KMS-11 (cell line): ENCODE measurements around the gene NAMPT.

ENCODE experiments used
- H2AFZ ChIP-seq: fragments of 200-600 bp; sonication (generic); 2 replicates; pipeline ENCODE4 v1.6.1; 2016; ENCODE audit warnings: antibody characterized with exemption, mixed run types, low read depth
- H3K27ac ChIP-seq: fragments of 200-600 bp; sonication (generic); 2 replicates; pipeline ENCODE4 v1.6.1; 2016; ENCODE audit warnings: mild to moderate bottlenecking, mixed run types
- H3K27me3 ChIP-seq: fragments of 200-600 bp; sonication (generic); 2 replicates; pipeline ENCODE4 v1.6.1; 2017; ENCODE audit warnings: mild to moderate bottlenecking, low read depth, mixed run types, moderate library complexity; ENCODE audit not compliant: insufficient read depth
- H3K36me3 ChIP-seq: fragments of 200-600 bp; sonication (generic); 2 replicates; pipeline ENCODE4 v1.6.1; 2017; ENCODE audit warnings: mild to moderate bottlenecking, mixed run types; ENCODE audit not compliant: insufficient read depth
- H3K4me1 ChIP-seq: fragments of 200-600 bp; sonication (generic); 2 replicates; pipeline ENCODE4 v1.6.1; 2016; ENCODE audit warnings: mild to moderate bottlenecking, low read depth, mixed run types; ENCODE audit not compliant: poor library complexity, severe bottlenecking
- H3K4me2 ChIP-seq: fragments of 200-600 bp; sonication (generic); 2 replicates; pipeline ENCODE4 v1.7.0; 2016; ENCODE audit warnings: mild to moderate bottlenecking, mixed run types
- H3K4me3 ChIP-seq: fragments of 200-600 bp; sonication (generic); IDR thresholded peaks from 2 replicates; pipeline ENCODE4 v1.6.1; 2017; ENCODE audit warnings: low read depth, low read length, mixed read lengths; ENCODE audit not compliant: insufficient read depth
- H3K79me2 ChIP-seq: fragments of 200-600 bp; sonication (generic); 2 replicates; pipeline ENCODE4 v1.6.1; 2016; ENCODE audit warnings: low read depth, mixed run types; ENCODE audit not compliant: insufficient read depth
- H3K9ac ChIP-seq: fragments of 200-600 bp; sonication (generic); 2 replicates; pipeline ENCODE4 v1.6.1; 2016; ENCODE audit warnings: mild to moderate bottlenecking, mixed run types
- H4K20me1 ChIP-seq: fragments of 200-600 bp; sonication (generic); 2 replicates; pipeline ENCODE4 v1.6.1; 2016; ENCODE audit warnings: mild to moderate bottlenecking, mixed run types; ENCODE audit not compliant: insufficient read depth
- TF ChIP-seq, protein P1 (sequence below): fragments of 200-600 bp; sonication (generic); conservative IDR thresholded peaks from 2 replicates; pipeline ENCODE4 v1.6.1; 2017; ENCODE audit warnings: low read depth, mild to moderate bottlenecking, antibody characterized with exemption, low read length, moderate library complexity, mixed read lengths

The NAMPT gene

DNA sequence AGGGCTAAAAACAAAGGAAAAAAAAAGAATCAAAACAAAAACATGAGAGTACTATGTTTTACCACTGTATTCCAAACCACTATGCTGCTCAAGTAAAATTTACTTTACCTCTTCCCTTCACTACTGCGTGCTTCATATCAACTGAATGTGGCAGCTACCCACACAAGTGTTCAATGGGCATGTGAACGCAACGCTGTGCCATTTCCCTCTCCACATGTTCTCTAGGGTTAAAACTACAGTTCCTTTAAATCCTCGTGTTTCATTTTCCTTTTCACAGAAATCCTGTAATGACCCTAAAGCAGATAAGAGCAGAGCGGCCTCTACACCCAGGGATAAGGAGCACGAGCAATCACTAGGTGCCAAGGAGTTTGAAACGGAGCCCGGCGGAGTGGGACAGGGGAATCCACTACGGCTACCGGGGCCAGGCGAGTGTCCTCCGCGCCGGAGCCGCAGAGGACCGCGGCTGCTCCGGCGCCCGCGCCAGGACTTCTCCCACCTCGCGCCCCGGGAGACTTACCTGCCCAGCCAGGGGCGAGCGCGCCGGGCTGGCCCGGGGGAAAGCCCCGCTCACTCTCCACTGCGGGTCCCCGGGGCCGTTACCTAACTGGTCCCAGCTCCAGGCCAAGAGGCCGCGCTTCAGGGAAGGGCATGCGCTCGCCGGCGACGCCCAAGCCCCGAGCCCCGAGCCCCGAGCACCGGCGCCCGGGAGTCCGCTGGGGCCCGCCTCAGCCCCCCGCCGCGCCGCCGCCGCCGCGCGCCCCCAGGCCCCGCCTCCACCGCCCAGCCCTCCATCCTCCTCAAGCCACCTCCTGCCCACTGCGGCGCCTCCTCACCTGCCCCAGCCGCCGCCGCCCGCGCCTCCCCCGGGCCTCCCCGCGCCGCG lies 711 bp downstream of the NAMPT start:
- H2AFZ ChIP-seq = peak overlapping the region; percentile 64
- peaks cover 50% of the 10 kb centered on the region for H3K79me2 ChIP-seq
- H3K9ac ChIP-seq = peak overlapping the region; percentile 73
- H3K36me3 ChIP-seq = no peaks in the 10 kb centered on the region
- H3K4me3 ChIP-seq = peak overlapping the region; percentile 49
- peak overlapping the region; percentile 79 for H3K4me2 ChIP-seq
- H3K27me3 ChIP-seq = no peaks in the 10 kb centered on the region
- 0 out of 2 replicates have a peak, but pooled peaks cover 3% of the 10 kb centered on the region for H4K20me1 ChIP-seq
- peaks cover 46% of the 10 kb centered on the region for H3K4me1 ChIP-seq
- TF ChIP-seq, protein P1, sequence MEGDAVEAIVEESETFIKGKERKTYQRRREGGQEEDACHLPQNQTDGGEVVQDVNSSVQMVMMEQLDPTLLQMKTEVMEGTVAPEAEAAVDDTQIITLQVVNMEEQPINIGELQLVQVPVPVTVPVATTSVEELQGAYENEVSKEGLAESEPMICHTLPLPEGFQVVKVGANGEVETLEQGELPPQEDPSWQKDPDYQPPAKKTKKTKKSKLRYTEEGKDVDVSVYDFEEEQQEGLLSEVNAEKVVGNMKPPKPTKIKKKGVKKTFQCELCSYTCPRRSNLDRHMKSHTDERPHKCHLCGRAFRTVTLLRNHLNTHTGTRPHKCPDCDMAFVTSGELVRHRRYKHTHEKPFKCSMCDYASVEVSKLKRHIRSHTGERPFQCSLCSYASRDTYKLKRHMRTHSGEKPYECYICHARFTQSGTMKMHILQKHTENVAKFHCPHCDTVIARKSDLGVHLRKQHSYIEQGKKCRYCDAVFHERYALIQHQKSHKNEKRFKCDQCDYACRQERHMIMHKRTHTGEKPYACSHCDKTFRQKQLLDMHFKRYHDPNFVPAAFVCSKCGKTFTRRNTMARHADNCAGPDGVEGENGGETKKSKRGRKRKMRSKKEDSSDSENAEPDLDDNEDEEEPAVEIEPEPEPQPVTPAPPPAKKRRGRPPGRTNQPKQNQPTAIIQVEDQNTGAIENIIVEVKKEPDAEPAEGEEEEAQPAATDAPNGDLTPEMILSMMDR = no peak
- peak overlapping the region; percentile 81 for H3K27ac ChIP-seq

DNA sequence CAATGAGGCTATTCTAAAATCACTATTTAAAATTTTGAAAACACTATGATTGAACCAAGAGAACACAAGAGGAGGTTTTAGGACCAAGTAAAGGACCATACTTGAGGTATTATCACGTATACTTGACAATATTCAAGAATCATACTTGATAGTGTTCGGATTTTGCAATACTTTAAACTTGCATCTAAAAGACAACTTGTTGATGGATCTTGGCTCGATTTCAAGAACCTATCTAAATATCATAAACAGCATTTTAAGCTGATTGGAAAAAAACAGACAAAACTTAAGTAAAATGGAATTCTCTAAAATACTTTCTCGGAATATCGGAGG lies 1.3 kb downstream of the NAMPT start:
- Histone ChIP-seq H3K4me3 (peak overlapping the region; percentile 49), H3K4me1 (peaks cover 52% of the 10 kb centered on the region), H3K27me3 (no peaks in the 10 kb centered on the region), H2AFZ (peak overlapping the region; percentile 64; the same call in 1 of the 2 replicates), H4K20me1 (0 out of 2 replicates have a peak, but pooled peaks cover 3% of the 10 kb centered on the region), H3K9ac (peak overlapping the region; percentile 73), H3K79me2 (peaks cover 57% of the 10 kb centered on the region), H3K27ac (peak overlapping the region; percentile 81), H3K36me3 (no peaks in the 10 kb centered on the region), H3K4me2 (peak overlapping the region; percentile 79)
- TF ChIP-seq, protein P1 = no peak

DNA sequence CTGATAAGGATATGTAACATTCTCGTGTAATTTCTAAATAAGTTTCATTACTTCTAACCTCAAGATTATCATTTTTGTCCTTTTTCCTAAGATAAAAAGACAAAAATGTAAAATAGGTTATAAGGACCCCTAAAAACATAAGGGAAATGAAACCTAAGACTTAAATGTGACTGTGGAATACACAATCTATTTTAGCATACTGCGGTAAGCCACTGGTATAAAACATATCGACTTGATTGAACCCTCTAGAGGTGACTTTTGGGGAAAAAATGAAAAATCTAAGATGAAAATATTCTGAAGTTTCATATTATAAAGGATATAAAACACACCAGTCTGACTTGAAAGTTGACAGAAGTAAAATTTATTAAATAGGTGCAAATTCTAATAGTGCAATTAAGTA lies 1.9 kb downstream of the NAMPT start:
- H4K20me1 ChIP-seq = 0 out of 2 replicates have a peak, but pooled peaks cover 3% of the 10 kb centered on the region
- peaks cover 57% of the 10 kb centered on the region for H3K4me1 ChIP-seq
- H3K27ac ChIP-seq = peak overlapping the region; percentile 81; the same call in 1 of the 2 replicates
- no peak overlapping the region for H2AFZ ChIP-seq
- peak overlapping the region; percentile 79 for H3K4me2 ChIP-seq
- TF ChIP-seq, protein P1 = no peak
- no peak overlapping the region for H3K4me3 ChIP-seq
- peak overlapping the region; percentile 73; the same call in 1 of the 2 replicates for H3K9ac ChIP-seq
- H3K79me2 ChIP-seq = peaks cover 63% of the 10 kb centered on the region
- H3K36me3 ChIP-seq = no peaks in the 10 kb centered on the region
- H3K27me3 ChIP-seq = no peaks in the 10 kb centered on the region

DNA sequence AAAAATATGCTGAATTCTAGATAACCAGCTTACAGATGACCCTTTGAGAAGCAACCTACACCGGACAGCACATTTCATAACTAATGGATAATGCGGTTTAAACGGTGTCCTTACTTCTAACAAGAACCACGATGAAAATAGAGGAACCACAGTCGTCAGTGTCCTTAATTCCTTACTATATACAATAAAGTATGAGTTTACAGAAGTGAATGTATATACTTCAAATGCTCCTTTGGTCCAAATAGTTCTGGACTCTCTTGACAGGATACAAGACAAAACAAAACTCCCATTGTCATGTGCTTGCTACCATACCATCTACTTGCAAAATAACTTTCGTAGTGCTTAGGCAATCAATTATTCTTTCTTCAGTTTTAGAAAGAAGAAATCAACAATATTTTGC lies 2.4 kb downstream of the NAMPT start:
- peaks cover 67% of the 10 kb centered on the region for H3K79me2 ChIP-seq
- peak overlapping the region; percentile 79 for H3K4me2 ChIP-seq

More for the DNA sequence above, 2.4 kb downstream of the NAMPT start:
- TF ChIP-seq, protein P1 = no peak
- H3K4me3 ChIP-seq = no peak overlapping the region
- H3K4me1 ChIP-seq = peaks cover 57% of the 10 kb centered on the region
- no peak overlapping the region for H3K9ac ChIP-seq
- H3K36me3 ChIP-seq = no peaks in the 10 kb centered on the region
- H2AFZ ChIP-seq = no peak overlapping the region
- peak overlapping the region; percentile 81; the same call in 1 of the 2 replicates for H3K27ac ChIP-seq
- H3K27me3 ChIP-seq = no peaks in the 10 kb centered on the region
- H4K20me1 ChIP-seq = 0 out of 2 replicates have a peak, but pooled peaks cover 3% of the 10 kb centered on the region
